ENCODE data around the gene HPGDS.
"Not testable (repeated sequence)": the region's sequence is repeated elsewhere in the genome, so short reads cannot be mapped to it uniquely, and the experiment has no call there.

HPGDS gene

DNA sequence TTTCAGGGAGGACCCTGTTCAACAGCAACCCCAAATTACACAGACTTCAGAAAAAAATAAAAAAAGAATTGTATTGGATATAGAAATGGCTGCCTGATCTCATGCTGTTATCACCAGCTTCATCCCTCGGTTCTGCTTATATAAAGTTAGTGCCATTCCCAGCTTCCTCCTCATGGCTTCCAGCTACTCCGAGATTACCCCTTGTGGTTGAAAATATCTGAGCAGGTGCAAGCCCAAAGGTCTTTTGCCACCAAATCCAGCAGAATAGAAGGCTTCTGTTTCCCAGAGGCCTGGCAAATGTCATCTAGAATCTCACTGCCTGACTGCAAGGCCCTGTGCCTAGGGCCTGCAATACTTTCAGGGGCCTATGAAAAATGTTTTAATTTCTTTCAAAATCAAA lies 13.8 kb upstream of the HPGDS start:
- DNase-seq: no peak

DNA sequence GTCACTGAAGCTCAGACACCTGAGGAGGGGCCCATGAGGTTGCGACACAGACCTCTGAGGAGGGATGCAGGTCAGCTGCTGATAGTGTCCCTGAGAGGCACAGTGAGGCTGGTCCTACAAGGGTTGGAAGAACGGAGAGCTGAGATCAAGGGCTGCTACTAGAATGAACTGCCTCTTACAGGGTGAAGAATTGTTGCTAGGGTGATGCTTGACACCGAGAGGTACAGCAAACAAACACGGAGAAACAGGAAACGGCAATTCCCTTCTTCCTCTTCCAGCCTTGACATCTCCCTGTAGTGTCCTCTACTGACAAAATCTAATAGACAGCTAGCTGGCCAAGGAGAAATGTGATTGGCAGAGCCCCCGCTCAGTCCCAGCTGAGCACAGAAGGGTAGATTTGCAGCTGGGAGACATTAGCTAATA lies 11.8 kb upstream of the HPGDS start:
- DNase-seq: no peak

DNA sequence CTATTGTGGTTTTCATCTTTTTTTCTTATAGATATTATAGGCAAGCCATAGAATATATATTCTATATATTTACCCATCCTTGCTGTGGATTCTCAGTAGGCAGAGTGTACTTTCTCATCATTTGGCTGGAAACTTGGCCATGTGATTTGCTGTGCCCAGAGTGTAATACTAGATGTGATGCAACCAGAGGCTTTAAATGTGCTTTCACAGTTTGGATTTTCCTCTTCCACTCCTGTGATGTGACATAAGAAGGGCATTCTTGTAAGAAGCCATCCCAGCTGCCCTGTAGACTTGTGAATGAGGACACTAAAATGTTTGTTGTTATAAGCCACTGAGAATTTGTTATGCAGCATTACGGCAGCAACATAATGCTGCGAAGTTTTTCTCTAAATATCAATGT lies 10.4 kb upstream of the HPGDS start:
- DNase-seq: no peak

DNA sequence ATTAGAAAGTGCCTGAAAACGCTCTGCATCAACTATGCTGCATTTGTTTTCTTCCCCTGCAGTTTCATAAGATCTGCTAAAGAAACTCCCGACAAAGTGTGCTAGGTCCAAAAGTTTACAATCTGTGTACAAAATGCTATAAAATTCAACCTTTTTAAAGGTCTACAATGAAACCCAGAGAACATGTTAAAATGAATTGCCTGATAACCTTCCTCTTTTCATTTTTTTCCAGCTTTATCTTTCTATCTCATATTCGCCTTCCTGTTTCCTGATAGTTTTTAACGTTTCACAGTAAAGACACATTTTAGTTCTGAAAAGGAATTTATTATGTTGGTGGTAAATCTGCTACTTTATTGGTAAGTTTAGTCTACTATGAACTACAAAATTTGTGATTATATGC lies 9.5 kb upstream of the HPGDS start:
- no peak for DNase-seq

DNA sequence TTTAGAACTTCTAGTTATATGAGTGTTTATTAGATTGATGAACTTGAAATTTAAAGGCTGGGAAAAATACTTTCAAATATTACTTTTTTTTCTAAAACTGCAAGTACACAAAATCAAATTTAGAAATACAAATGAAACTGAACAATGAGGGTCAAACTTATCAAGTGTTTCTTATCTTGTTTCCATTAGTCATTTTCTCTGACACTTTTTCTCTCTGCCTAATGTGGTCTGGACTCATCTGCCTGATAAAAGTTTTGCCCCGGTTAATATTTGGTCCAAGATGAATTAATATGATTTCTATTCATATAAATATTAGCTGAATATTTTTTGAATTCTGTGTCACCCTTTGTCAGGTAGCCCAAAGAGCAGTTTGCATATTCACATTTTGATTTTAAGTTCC lies 8.7 kb upstream of the HPGDS start:
- DNase-seq: no peak

DNA sequence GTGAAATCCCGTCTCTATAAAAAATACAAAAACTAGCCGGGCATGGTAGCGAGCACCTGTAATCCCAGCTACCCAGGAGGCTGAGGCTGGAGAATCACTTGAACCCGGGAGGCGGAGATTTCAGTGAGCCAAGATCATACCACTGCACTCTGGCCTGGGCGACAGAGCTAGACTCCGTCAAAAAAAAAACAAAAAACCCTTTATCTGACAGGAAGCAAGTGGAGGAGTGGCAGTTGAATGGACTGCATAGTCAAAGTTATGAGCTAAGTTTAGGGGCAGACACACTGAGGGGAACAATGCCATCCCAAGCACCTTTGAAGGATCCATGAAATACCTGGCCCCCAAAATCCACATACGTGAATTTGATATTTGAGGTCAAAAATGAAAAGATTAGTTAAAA lies 7.5 kb upstream of the HPGDS start:
- no peak for DNase-seq

DNA sequence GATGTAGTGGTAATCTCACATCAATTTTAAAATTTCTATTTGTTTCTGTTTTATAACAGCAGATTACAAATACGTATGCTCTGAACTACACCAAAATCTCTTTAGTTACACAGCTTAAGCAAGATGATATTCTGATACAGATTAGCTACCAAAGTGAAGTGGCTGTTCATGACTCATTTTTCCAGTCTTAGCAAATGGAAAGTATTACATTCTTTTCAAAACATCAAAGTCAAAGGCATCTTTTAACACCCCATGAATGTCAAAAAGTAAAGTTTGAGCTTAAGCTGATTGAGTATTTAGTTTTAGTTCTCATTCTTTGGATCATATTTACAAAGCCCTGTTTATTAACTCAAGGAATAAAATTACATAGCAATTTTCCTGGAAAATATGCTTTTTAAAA lies 6.6 kb upstream of the HPGDS start:
- no peak for DNase-seq

GRCh38 chr4:94348666-94349065 lies 6.0 kb upstream of the HPGDS start:
- no peak for DNase-seq

GRCh38 chr4:94346541-94346940 lies 3.9 kb upstream of the HPGDS start:
- no peak for DNase-seq

GRCh38 chr4:94345969-94346368 lies 3.3 kb upstream of the HPGDS start:
- no peak for DNase-seq

- DNase-seq: no peak
Observed at GRCh38 chr4:94345266-94345665, 2.6 kb upstream of the HPGDS start.

DNA sequence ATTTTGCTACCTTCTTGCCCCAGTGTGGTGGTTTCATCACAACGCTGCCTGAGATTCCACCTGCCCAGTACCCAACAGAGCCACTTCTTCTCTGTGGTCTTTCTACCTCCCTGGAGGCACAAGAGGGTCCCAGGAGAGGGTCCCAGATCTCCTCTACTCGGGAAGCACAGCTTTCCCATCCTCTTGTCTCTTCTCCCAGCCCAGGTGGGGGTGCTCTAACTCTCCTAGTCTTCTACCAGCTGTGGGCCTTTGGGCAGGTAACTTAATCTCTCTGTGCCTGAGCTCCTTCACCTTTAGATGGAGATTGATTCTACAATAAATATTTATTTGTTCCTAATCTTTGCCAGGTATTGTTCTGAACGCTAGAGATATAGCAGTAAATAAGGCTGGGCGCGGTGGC lies 1.8 kb upstream of the HPGDS start:
- DNase-seq: no peak

GRCh38 chr4:94341481-94342370 lies 910 bp downstream of the HPGDS start:
- no peak for DNase-seq

- DNase-seq: no peak
Observed at GRCh38 chr4:94339779-94340178, 2.9 kb downstream of the HPGDS start.

DNA sequence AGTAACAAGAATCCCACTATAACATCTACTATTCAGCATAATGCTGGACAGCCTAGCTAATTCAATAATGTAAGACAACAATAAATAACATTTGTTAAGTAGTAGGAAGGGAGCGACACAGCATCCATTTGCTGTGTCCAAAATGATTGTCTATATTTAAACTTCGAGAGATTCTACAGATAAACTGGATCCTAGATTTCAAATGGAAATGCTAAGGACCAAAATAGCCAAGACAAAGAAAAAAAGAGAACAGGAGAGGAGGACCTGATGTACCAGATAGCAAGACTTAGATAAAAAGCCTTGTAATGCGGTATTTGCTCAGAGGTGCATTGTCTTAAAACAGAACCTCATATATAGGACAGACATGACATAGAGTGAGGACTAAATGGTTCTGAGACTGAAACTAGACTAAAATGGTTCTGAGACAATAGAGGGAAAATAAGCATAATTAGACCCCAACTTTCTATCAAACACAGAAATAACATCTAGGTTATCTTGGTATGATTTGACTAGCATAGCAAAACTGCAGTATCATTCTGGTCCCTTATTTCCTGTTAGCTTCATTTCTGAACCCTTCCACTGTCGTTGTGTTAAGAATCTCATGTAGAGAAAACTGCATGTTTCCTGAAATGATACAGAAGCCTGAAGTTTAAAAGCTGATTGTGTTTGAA lies 3.8 kb downstream of the HPGDS start:
- no peak for DNase-seq

GRCh38 chr4:94336791-94337190 lies 5.8 kb downstream of the HPGDS start:
- DNase-seq: not testable (repeated sequence)

- DNase-seq: no peak
Observed at GRCh38 chr4:94336303-94336702, 6.3 kb downstream of the HPGDS start.

DNA sequence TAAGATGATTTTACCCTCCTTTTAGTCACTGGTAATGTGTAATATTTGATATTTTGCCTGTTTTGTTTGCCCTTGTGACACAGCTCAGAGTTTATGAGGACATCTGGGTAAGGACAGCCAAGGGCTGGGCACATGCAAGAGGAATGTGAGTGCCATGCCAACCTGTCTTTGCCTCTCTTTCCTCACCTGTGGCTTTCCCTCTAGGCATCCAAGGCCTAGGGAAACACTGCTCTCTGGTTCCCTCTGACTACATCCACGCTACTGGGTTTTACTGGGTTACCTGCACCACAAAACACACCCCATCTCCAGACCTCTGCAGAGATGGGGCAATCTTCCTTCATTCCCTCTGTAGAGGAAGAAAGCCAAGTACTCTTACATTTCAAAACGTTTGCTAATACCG lies 7.7 kb downstream of the HPGDS start:
- DNase-seq: no peak

DNA sequence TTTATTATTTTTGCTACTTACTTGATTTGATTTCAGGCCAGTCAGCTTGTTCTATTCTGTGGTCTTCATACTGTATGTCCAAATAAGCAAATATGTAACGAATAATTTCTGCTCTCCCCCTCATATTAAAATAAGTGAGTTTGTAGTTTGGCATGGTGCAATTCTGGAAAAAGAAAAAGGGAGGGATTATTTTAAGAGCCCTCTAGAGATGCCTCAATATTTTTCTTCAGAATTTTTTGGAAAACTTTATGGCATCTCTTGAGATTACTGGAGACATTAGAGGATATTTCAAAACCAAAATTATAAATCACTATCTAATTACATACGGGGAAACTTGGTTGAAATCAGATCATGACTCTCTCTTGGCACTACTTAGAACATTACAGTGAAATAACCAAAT lies 8.2 kb downstream of the HPGDS start:
- DNase-seq: no peak

GRCh38 chr4:94333866-94334265 lies 8.8 kb downstream of the HPGDS start:
- DNase-seq: no peak

DNA sequence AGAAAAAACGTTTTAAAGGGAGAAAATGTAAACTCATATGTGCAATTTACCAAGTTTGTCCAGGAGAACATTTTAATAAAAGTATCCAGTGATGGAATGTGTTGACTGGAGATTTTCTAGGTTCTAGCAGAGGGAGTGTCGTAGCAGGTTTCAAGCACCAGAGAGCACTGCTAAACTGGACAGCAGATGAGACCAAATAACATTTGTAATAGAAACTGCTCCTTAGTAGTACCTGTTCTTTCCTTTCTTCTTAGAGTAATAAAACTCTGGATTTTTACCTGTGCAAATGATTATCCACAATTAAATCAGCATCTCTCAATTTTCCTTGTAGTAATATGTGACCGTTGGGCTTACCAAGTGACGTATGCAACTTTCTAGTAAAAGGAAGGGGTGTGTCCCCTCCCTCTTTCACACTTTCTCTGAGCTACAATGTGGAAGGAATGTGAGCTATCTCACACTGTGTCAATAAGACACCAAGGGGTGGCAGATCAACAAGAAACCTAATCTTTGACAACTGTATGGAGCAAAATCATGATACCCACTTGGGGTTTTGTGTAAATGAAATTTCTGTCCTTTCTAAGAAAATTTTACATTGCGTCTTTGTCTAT lies 9.5 kb downstream of the HPGDS start:
- DNase-seq: no peak

DNA sequence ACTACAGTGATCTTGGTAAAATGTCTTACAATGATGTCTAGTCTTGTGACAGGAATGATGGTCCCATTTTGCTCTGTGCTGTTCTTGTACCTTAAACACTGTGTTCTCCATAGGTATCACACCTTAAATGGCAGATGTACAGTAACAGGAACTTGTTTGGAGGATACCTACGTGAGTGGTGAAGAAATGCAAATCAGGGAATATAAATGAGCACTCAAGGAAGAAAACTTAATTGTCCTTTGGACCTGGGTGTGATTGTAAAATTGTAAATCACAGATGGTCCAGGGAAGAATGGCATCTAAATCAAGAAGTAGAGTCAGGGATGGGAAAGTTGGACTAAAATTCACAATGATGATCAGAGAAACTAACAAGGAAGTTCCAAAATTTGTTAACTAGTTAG lies 12.7 kb downstream of the HPGDS start:
- no peak for DNase-seq

GRCh38 chr4:94325835-94326234 lies 16.8 kb downstream of the HPGDS start:
- DNase-seq: no peak

- DNase-seq: not testable (repeated sequence)
Observed at GRCh38 chr4:94319927-94320326, 22.7 kb downstream of the HPGDS start.
